Bronchial epithelial cell (primary cell): ENCODE data around the gene HEXIM2. TPM values are rescaled to one million over a fixed set of nuclear protein-coding genes. Genes with fewer than 3 reads are reported as not detected.

Experiments used
- DNase-seq: peaks from one replicate; pipeline ENCODE4 v3.0.0-alpha.2; 2010; ENCODE audit warnings: low read depth
- FAIRE-seq: peaks from 2 replicates; lab custom pipeline; 2011; peaks lifted over from hg19 to GRCh38; lab: Jason Lieb, UNC
- H3K27me3 ChIP-seq: 2 replicates; pipeline ENCODE4 v1.5.1; 2011; ENCODE audit warnings: low read length; ENCODE audit not compliant: control insufficient read depth, insufficient read depth
- H3K36me3 ChIP-seq: 2 replicates; pipeline ENCODE4 v1.5.1; 2011; ENCODE audit warnings: low read length; ENCODE audit not compliant: control insufficient read depth, insufficient read depth
- H3K4me3 ChIP-seq: 2 replicates; pipeline ENCODE4 v1.5.1; 2011; ENCODE audit warnings: mild to moderate bottlenecking, low read depth, low read length, control low read depth
- total RNA-seq: library from RNA; depleted of rRNA; stranded (reverse); fragments of >200 nt; gene quantifications from 2 replicates; pipeline ENCODE4 v1.2.1, GENCODE V29; 2014
- TF ChIP-seq, protein P1 (sequence below): IDR thresholded peaks from 2 replicates; pipeline ENCODE4 v1.5.1; 2011; ENCODE audit warnings: mild to moderate bottlenecking, moderate library complexity, low read length, control low read depth, inconsistent platforms; ENCODE audit not compliant: insufficient read depth, severe bottlenecking

Gene HEXIM2
- total RNA-seq, 1 donor from 2014 or later = 4.7 TPM

DNA sequence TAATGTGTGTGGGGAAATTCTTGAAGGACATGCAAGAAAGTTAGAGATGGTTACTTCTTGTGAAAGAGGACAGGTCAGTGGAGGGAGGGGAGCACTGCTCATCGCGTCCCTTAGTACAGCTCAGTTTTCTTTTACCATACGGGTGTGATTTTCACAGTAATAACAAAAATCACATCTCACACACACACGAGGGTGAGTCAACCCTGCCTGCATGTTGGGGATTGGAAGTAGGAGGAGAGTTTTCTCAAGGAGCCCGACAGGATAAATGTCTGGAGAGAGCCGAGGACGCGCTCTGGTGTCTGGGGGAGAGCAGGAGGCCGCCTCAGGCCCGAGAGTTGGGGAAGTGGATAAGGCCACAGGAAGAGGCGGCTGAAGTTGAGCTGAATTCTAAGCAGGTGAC, 45.8 kb upstream of the HEXIM2 start:
- no peak for FAIRE-seq
- H3K36me3 ChIP-seq = peaks cover 28% of the 10 kb centered on the region

DNA sequence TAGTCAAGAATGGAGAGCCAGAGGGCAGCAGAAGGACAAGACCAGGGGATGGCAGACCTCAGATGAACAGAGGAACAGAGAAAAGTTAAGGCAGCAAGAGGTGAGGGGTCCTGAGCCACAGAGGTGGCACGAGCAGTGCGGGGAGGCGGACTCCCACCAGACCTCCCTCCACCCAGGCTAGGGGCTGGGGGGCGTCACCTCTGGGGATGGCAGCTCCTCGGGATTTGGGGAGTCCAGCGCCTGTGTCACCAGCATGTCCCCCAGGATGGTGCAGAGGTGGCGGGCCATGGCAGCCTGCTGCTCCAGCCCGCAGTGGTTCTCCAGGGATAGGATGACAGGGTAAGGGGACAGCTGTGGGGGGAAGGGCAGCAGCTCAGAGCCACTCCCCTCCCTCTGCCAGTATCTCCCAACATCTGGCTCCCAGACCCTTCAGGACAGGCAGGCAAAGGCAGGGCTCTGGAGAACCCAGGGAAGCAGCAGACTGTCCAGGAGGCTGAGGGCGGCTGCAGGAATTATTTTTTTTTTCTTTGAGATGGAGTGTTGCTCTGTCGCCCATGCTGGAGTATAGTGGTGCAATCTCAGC, 45.1 kb upstream of the HEXIM2 start:
- FAIRE-seq (no peak), DNase-seq (no peak)
- H3K4me3 ChIP-seq = no peak overlapping the region
- H3K27me3 ChIP-seq = no peaks in the 10 kb centered on the region
- peaks cover 28% of the 10 kb centered on the region for H3K36me3 ChIP-seq
- TF ChIP-seq, protein P1, sequence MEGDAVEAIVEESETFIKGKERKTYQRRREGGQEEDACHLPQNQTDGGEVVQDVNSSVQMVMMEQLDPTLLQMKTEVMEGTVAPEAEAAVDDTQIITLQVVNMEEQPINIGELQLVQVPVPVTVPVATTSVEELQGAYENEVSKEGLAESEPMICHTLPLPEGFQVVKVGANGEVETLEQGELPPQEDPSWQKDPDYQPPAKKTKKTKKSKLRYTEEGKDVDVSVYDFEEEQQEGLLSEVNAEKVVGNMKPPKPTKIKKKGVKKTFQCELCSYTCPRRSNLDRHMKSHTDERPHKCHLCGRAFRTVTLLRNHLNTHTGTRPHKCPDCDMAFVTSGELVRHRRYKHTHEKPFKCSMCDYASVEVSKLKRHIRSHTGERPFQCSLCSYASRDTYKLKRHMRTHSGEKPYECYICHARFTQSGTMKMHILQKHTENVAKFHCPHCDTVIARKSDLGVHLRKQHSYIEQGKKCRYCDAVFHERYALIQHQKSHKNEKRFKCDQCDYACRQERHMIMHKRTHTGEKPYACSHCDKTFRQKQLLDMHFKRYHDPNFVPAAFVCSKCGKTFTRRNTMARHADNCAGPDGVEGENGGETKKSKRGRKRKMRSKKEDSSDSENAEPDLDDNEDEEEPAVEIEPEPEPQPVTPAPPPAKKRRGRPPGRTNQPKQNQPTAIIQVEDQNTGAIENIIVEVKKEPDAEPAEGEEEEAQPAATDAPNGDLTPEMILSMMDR = no peak

More for the DNA sequence above, 45.8 kb upstream of the HEXIM2 start:
- DNase-seq = no peak
- no peaks in the 10 kb centered on the region for H3K27me3 ChIP-seq
- H3K4me3 ChIP-seq = no peak overlapping the region
- TF ChIP-seq, protein P1 = no peak

DNA sequence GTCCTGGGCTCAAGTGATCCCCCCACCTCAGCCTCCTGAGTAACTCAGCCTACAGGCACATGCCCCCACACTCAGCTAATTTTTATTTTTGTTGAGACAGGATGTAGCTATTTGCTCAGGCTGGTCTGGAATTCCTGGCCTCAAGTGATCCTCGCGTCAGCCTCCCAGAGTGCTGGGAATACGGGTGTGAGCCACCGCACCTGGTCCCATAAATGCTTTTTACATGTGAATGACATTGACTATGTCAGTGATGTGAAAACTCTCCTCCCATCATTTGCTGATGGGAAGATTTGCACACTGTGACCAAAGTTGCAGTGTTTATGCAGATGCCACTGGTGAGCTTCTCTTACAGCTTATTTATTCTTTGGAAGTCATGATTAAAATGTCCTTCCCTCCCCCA, 44.3 kb upstream of the HEXIM2 start:
- H3K36me3 ChIP-seq = peaks cover 26% of the 10 kb centered on the region
- TF ChIP-seq, protein P1 = no peak
- no peak for FAIRE-seq

DNA sequence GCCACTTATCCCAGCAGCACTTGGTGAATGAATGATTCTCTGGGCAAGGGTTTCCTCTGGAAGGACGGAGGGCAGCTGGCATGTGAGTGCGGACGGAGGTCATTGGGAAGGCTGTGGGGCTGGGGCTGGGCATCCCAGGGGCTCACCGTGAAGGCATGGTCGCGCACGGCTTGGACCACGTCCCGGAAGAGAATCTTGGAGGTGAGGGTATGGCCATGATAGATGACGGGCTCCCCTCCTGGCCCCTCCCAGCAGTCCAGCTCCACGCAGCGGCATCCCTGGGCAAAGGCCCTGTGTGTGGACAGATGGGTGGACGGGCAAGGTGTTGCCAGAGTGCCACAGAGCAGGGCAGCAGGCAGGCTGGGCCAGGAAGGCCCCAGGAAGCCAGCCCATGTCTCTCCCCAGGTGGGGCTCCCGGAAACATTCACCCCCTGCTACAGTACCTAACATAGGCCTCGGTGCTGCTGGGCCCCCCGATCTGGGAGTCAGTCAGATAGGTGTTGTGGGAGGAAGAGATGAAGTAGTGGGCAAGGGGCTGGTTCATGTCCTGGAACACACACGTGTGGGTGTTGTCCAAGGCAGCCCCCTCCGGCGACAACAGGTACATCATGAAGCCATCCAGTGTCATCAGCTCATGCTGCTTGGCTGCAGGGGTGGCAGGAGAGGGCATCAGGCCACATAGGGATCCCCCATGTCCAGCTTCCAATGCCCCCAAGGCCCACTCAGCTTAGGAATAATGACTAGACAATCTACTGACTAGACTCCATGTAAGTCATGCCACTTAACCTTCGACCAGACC, 43.6 kb upstream of the HEXIM2 start:
- peaks cover 20% of the 10 kb centered on the region for H3K36me3 ChIP-seq

More for the DNA sequence above, 44.3 kb upstream of the HEXIM2 start:
- DNase-seq = no peak
- no peak overlapping the region for H3K4me3 ChIP-seq
- H3K27me3 ChIP-seq = no peaks in the 10 kb centered on the region

DNA sequence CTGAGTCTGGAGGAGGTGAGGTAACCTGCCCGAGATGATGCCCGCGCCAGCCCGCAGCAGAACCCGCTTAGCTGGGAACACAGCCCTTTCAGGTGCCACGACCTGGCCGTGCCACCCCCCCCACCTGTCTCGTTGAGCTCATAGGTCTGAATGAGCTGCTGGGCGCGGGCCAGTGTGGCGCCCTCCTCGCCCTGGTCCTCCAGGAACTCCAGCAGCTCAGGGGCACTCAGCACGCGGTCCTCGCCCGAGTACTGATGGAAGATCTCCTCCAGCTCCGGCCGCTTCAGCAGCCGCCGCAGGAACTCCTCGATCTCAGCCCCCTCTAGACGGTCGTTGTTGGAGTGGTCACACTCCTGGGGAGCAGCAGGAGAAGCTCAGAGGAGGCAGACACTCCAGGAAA, 43.0 kb upstream of the HEXIM2 start:
- no peak for FAIRE-seq

More for the DNA sequence above, 43.6 kb upstream of the HEXIM2 start:
- DNase-seq (no peak), FAIRE-seq (peak; percentile 85)
- Histone ChIP-seq H3K27me3 (no peaks in the 10 kb centered on the region), H3K4me3 (no peak overlapping the region)
- TF ChIP-seq, protein P1 = no peak

More for the DNA sequence above, 43.0 kb upstream of the HEXIM2 start:
- DNase-seq = no peak
- H3K27me3 ChIP-seq = no peaks in the 10 kb centered on the region
- TF ChIP-seq, protein P1 = no peak
- H3K4me3 ChIP-seq = no peak overlapping the region
- H3K36me3 ChIP-seq = peaks cover 17% of the 10 kb centered on the region
